GM18907 (cell line): ENCODE data around the gene RABGGTA.
"Not testable (repeated sequence)": the region's sequence is repeated elsewhere in the genome, so short reads cannot be mapped to it uniquely, and the experiment has no call there.

ENCODE experiments used
- ATAC-seq: cut with Tn5 transposase; IDR thresholded peaks from one replicate; pipeline ENCODE4 v1.9.1; 2021; ENCODE audit warnings: mild to moderate bottlenecking, moderate library complexity; ENCODE audit not compliant: unreplicated experiment

Gene RABGGTA

GRCh38 chr14:24245350-24245749 lies 26.0 kb downstream of the RABGGTA start:
- not testable (repeated sequence) for ATAC-seq

- no peak for ATAC-seq
These were observed 28.0 kb downstream of the RABGGTA start for GRCh38 chr14:24243336-24243836.

GRCh38 chr14:24241829-24242443 lies 29.5 kb downstream of the RABGGTA start:
- peak; percentile 83 for ATAC-seq

GRCh38 chr14:24240110-24240918 lies 31.1 kb downstream of the RABGGTA start:
- no peak for ATAC-seq

- ATAC-seq, result no peak
These were observed 32.8 kb downstream of the RABGGTA start for GRCh38 chr14:24238527-24239037.

GRCh38 chr14:24238123-24238522 lies 33.3 kb downstream of the RABGGTA start:
- no peak for ATAC-seq

- no peak for ATAC-seq
These were observed 33.9 kb downstream of the RABGGTA start for GRCh38 chr14:24237463-24237955.

GRCh38 chr14:24236689-24237462 lies 34.5 kb downstream of the RABGGTA start:
- no peak for ATAC-seq

- no peak for ATAC-seq
These were observed 35.4 kb downstream of the RABGGTA start for GRCh38 chr14:24235804-24236688.

- ATAC-seq, result no peak
These were observed 37.0 kb downstream of the RABGGTA start for GRCh38 chr14:24234095-24235005.

GRCh38 chr14:24233538-24233866 lies 37.9 kb downstream of the RABGGTA start:
- no peak for ATAC-seq

GRCh38 chr14:24232645-24233537 lies 38.5 kb downstream of the RABGGTA start, which contains the start of gene GMPR2:
GMPR2 (plus strand) TSS chr14:24232929; CDS start chr14:24233254, 325 bp downstream.
- peak; percentile 62 for ATAC-seq

- peak; percentile 77 for ATAC-seq
These were observed 39.2 kb downstream of the RABGGTA start, which contains the start of gene NEDD8 for GRCh38 chr14:24232121-24232644. NEDD8 (minus strand) TSS chr14:24232367; CDS start chr14:24232267, 100 bp downstream.

GRCh38 chr14:24231263-24232120 lies 39.9 kb downstream of the RABGGTA start:
- ATAC-seq, result peak; percentile 21

- no peak for ATAC-seq
These were observed 42.5 kb downstream of the RABGGTA start for GRCh38 chr14:24228902-24229301.

GRCh38 chr14:24226473-24226872 lies 44.9 kb downstream of the RABGGTA start:
- ATAC-seq, result no peak

GRCh38 chr14:24224618-24225071 lies 46.8 kb downstream of the RABGGTA start:
- no peak for ATAC-seq
